ENCODE data around the gene IGSF21.

GRCh38 chr1:18101508-18101907 is 6.1 kb upstream of the IGSF21 start:
- TF ChIP-seq CTCF (IDR thresholded peaks at IDR 0.05; ENCODE audit: low read depth, low read length, poor library complexity, severe bottlenecking) (no peak), EZH2phosphoT487 (IDR thresholded peaks at IDR 0.05; ENCODE audit: borderline replicate concordance, low read length) (no peak)
